ENCODE measurements around the gene RGL4.

The RGL4 gene

DNA sequence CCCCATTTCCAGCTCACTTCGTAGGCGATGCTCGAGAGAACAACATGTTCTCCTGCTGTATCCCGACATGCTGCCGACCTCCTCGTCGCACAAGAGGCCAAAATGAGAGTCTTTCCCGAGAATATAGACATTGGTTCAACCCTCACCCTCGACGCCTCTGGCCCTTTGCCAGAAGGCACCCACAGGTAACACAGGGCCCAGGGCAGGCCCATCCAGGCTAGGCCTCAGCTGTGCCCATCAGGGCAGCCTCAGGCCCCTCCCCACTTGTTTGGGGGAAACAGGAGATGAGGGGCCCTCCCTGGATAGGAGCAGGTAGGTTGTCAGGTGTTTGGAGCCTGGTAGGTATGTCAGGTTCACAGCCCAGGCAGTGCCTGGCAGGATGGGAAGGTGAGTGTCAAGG is 2.7 kb upstream of the RGL4 start:
- H3K4me3 ChIP-seq (ENCODE audit: low read depth, low read length): no peak overlapping the region
- no peak for DNase-seq (ENCODE audit: low read depth)
- TF ChIP-seq, protein P1, sequence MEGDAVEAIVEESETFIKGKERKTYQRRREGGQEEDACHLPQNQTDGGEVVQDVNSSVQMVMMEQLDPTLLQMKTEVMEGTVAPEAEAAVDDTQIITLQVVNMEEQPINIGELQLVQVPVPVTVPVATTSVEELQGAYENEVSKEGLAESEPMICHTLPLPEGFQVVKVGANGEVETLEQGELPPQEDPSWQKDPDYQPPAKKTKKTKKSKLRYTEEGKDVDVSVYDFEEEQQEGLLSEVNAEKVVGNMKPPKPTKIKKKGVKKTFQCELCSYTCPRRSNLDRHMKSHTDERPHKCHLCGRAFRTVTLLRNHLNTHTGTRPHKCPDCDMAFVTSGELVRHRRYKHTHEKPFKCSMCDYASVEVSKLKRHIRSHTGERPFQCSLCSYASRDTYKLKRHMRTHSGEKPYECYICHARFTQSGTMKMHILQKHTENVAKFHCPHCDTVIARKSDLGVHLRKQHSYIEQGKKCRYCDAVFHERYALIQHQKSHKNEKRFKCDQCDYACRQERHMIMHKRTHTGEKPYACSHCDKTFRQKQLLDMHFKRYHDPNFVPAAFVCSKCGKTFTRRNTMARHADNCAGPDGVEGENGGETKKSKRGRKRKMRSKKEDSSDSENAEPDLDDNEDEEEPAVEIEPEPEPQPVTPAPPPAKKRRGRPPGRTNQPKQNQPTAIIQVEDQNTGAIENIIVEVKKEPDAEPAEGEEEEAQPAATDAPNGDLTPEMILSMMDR (IDR thresholded peaks at IDR 0.05; ENCODE audit: control insufficient read depth, extremely low read depth, insufficient read depth): no peak

- H3K4me3 ChIP-seq (ENCODE audit: low read depth, low read length): no peak overlapping the region
Observed at GRCh38 chr22:23688571-23688970, 2.2 kb upstream of the RGL4 start.

GRCh38 chr22:23689414-23689813 is 1.4 kb upstream of the RGL4 start:
- TF ChIP-seq, protein P1 (IDR thresholded peaks at IDR 0.05; ENCODE audit: control insufficient read depth, extremely low read depth, insufficient read depth): no peak
- no peak overlapping the region for H3K4me3 ChIP-seq (ENCODE audit: low read depth, low read length)
- no peak for DNase-seq (ENCODE audit: low read depth)

More at GRCh38 chr22:23688571-23688970, 2.2 kb upstream of the RGL4 start:
- TF ChIP-seq, protein P1 (IDR thresholded peaks at IDR 0.05; ENCODE audit: control insufficient read depth, extremely low read depth, insufficient read depth): no peak
- no peak for DNase-seq (ENCODE audit: low read depth)

DNA sequence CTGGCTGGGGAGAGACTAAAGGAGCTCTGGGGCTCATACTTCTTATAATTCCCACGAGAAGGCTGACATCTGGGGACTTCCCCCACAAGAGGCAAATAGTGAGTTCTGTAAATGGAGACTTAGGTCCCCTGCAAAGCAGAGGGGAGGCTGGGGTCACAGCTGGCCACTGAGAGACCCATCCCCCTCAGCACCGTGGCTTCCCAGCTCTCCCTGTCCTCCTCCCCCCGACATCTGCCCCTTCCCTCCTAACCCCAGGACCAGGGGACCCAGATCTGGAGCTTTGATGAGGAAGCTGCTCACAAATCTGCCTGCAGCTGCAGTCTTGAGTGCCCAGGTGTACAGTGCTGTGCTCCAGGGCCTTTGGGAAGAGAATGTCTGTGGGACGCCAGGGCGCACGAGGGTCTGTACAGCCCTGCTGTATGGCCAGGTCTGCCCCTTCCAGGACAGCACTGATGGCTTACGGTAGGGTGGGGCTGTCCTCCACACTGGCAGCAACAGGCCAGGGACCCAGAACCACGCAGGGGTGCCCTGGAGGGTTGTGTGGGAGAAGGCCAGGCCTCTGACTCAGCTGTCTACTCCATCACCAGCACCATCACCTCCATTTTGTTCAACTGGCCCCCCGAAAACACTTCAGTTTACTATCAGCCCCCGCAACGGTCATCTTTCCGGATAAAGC is 1.1 kb downstream of the RGL4 start:
- TF ChIP-seq, protein P1 (IDR thresholded peaks at IDR 0.05; ENCODE audit: control insufficient read depth, extremely low read depth, insufficient read depth): no peak
- no peak overlapping the region for H3K4me3 ChIP-seq (ENCODE audit: low read depth, low read length)
- DNase-seq (ENCODE audit: low read depth): no peak

DNA sequence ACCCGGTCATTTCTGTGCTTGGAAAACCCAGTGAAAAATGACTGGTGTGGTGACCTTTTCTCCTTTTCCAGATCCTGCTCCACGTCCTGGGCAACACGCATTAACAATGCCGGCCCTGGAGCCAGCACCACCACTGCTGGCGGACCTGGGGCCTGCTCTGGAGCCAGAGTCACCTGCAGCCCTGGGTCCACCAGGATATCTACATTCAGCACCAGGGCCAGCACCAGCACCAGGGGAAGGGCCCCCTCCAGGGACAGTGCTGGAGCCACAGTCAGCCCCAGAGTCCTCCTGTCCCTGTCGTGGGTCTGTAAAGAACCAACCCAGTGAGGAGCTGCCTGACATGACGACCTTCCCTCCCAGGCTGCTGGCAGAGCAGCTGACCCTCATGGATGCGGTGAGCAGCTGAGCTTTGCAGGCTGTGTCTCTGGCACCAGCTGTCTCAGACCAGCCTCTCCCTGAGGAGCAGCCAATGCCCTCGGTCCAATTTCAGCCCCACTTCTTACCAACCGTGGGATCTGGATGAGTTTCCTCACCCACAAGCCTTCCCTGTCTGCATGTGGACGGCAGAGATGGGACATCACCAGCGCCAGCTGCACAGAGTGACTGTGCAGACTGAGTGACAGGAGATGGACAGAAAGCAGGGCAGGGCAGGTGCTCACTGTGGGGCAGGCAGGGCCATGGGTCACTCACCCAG is 1.9 kb downstream of the RGL4 start:
- TF ChIP-seq, protein P1 (IDR thresholded peaks at IDR 0.05; ENCODE audit: control insufficient read depth, extremely low read depth, insufficient read depth): no peak
- no peak overlapping the region for H3K4me3 ChIP-seq (ENCODE audit: low read depth, low read length)
- DNase-seq (ENCODE audit: low read depth): no peak

- TF ChIP-seq, protein P1 (IDR thresholded peaks at IDR 0.05; ENCODE audit: control insufficient read depth, extremely low read depth, insufficient read depth): no peak
- DNase-seq (ENCODE audit: low read depth): no peak
- no peak overlapping the region for H3K4me3 ChIP-seq (ENCODE audit: low read depth, low read length)
Observed at GRCh38 chr22:23693979-23694680, 3.3 kb downstream of the RGL4 start.

Data from LNCaP clone FGC (cell line).